ENCODE data around the gene HAPLN2.
"Not testable (repeated sequence)": the region's sequence is repeated elsewhere in the genome, so short reads cannot be mapped to it uniquely, and the experiment has no call there.

HAPLN2 gene

DNA sequence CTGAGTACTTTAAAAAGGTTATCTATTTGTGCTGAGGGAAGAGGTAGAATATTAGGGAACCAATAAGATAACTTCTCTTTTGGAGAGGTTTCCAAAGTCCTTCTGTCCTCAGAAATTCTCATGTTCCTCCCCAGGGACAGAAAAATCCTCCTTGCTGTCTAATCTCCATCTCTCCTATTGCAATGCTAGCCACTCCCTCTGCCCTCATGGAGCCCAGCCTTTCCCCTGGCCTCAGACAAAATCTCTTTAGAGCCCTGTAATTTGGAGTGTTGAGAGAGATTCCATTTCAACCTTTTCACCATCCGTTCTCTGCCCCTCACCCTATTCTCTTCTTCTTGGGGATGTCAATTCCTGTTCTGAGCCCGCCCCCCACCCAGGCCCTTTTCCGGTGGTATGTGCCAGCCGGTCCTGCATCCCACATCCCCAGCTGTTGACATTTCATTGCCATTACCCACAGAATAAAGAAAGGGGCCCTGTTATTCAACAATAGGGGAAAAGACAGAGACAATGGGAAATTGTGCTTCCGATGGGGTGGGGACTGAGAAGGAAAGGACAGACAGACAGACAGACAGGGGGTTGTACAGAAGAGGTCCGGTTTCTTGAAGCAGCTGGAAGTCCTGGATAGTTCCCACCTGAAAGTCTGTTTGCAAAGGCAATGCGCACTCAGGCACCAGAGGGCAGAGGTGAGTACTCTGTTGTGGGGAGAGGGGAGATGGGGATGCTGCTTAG is at the start of gene HAPLN2:
Gene HAPLN2, plus strand, starts transcription at position 563 of the 729 bp plus-strand sequence. CDS start 4,076 bp downstream, outside the sequence.
- no peak for DNase-seq (ENCODE audit: insufficient read length, low spot score)
- FAIRE-seq: no peak

DNA sequence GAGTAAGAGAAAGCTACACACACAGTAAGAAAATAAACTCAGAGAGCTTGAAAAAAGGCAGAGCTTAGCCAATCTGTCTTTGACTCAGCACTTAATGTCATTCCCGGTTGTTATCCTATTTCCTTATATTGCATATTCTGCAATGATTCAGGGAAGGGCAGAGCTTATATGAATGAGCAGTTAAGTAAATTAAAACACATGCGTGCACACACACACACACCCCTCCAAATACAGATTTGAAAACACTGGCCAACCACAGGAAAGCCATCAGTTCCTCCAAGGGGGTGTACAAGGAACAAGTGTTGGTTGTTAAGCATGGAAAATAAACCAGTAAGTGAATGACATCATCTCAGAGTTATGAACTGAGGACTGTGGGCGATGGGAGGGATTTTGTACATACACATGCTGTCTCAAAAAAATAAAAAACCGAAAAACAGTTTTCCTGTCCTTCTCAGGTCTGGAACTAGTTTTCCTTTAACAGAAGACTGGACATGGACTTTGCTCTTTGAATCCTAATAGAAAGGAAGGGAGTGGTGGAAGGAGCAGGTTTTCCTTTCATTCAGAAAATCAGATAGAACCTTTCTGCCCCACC is 47.9 kb upstream of the HAPLN2 start:
- no peak for FAIRE-seq
- DNase-seq (ENCODE audit: insufficient read length, low spot score): no peak

DNA sequence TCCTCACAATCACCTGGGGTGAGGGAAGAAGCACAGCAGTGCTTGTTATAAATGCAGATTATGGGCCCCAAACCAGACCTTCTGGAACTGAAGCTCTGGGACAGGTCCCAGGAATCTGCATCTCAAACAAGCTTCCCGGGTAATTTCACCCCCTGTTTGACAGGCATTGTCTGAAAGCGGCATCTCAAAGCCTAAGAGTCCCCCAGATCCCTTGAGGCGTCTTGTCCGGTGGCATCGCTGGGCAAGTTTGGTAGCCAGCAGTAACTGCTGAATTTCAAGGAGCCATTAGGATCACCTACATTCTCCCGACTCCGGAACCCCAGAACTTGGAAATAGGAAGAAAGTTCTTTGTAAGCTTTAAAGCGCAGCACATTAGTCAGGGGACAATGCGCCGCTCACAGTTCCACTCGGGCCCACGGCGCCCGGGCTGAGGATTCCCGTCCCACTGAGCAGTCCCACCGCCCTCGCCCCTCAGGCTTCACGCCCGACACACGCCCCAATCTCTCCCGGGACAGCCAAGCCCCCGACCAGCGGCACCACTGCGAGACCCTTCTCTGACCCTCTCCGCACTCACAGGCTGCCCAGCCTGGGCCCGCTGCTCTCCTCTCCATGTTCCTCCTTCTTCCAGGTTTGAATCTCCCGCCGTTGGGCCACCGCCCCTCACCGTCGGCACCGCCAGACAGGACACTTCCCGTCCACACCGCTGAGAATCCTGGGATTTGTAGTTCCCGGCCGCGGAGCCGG is 47.1 kb upstream of the HAPLN2 start, which contains the start of gene IQGAP3:
Gene IQGAP3, minus strand, starts transcription at position 647 of the 744 bp plus-strand sequence. Its CDS starts 36 bp downstream, at position 611.
- FAIRE-seq (peak; percentile 58), DNase-seq (ENCODE audit: insufficient read length, low spot score) (peak; percentile 92)

DNA sequence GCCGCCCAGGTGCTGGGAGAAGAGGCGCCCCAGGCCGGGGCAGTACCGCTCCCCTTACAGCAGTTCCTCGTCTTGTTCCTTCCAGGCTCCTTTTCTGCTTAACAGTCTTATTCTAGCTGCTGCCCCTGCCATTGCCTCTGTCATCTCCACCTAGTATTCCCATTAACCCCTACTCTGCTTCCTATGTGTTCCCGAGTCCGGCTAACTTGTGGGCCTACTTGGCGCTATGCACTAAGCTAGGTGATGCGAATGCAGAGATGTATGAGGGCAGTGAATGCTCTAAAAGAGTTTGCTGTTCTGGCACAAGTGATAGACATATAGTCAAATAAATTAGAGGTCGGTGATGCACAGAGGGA is 46.6 kb upstream of the HAPLN2 start:
- FAIRE-seq: no peak
- no peak for DNase-seq (ENCODE audit: insufficient read length, low spot score)

DNA sequence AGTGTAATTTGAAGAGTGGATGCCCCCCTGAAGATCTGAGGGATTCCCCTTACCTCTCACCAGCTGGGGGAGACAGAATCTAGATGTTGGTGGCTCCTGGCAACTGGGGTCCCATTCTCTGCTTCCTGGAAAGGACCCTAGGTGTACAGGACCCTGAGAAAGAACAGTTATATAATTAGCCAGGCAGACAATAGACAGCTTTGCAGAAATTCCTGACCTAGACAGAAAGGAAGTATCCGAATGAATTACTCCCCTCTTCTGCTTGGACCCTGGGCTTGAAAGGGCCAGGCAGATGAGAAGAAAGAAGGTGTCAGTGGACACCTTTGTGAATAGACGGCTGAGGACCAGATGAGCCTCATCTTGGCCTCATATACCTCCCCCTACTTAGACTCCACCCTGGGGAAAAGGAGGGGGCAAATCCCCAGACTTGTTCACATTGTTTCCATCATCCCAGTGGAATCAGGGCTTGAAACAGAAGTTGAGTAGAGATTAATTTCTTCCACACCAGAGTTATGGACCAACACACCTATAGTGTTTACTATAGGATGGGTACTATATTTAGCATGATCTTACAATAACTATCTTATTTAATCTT is 45.1 kb upstream of the HAPLN2 start:
- FAIRE-seq (no peak), DNase-seq (ENCODE audit: insufficient read length, low spot score) (no peak)

DNA sequence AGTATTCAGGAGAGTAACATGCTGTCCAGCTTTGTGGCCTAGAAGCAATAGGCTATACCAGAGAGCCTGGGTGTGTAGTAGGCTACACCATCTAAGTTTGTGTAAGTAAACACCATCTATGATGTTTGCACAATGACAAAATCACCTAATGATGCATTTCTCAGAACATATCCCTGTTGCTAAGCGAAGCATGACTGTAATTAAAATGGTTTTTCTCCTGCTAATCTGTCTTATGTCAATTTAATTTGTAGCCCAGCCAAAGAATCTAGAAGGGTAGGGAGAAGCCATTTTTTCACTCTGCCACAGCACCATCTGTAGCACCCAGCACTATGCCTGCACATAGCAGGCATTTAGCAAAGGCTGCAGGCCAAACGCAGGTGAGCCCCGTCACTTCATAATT is 41.7 kb upstream of the HAPLN2 start:
- no peak for DNase-seq (ENCODE audit: insufficient read length, low spot score)
- FAIRE-seq: no peak

DNA sequence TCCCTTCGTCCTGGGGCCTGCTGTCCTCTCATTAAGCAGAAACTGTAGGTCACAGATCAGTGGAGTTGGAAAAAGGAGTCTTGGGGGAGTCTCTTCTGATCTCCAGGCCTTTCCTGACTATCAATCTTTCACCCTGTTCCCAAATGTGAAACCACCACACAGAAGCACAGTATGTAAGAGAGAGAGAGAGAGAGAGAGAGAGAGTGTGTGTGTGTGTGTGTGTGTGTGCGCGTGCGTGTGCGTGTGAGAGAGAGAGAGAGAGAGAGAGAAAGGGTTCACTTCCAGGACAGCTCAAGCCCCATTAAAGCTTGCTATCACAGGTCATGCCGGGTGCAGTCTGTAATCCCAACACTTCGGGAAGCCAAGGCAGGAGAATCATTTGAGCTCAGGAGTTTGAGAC is 41.2 kb upstream of the HAPLN2 start:
- FAIRE-seq: no peak

DNA sequence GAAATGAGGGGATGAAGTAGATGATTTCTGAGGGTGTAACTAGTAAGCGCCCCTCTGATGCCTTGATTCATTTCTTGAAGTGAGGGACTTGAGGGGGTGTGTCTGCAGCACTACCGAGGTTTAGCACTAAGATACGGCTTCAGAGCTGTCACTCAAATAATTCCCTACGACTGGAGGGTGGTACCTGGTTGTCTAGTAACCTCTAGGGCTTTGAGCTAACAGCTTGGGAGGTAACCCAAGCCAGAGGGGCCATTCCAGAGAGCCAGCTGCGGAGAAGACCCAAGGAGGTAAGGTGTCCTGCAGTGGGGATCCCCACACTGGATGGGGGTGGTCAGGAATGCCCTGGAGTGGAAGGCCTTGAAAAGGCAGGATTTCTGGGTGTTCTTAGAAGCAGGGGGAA is 39.7 kb upstream of the HAPLN2 start, which contains the start of gene TTC24:
Gene TTC24, plus strand, starts transcription at position 252 of the 400 bp plus-strand sequence. CDS start 1,642 bp downstream, outside the sequence.
- no peak for DNase-seq (ENCODE audit: insufficient read length, low spot score)
- no peak for FAIRE-seq

More for the DNA sequence above, 41.2 kb upstream of the HAPLN2 start:
- no peak for DNase-seq (ENCODE audit: insufficient read length, low spot score)

DNA sequence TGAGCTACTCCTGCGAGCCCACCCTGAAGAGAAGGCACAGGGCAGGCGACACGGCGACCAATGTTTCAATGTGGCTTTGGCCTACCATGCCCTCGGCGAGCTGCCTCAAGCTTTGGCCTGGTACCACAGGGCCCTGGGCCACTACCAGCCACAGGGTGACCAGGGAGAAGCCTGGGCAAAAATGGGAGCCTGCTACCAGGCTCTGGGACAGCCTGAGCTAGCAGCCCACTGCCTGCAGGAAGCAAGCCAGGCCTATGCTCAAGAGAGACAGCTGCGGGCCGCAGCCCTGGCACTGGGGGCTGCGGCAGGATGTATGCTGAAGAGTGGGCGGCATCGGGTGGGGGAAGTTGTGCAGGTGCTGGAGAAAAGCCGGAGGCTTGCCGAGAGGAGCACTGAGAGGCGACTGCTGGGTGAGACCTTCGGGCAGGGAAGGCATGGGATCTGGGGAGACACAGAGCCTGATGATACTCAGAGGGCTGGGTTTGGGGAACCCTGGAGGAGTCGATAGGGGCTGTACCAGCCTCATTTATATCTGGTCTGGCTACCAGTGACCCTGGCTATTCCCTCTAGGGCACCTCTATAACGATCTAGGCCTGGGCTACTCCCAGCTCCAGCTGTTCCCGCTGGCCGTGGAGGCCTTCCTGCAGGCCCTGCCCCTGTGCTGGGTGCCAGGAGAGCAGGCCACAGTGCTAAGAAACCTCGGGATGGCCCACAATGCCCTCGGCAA is 37.4 kb upstream of the HAPLN2 start:
- DNase-seq (ENCODE audit: insufficient read length, low spot score) (peak; percentile 26), FAIRE-seq (peak; percentile 26)

DNA sequence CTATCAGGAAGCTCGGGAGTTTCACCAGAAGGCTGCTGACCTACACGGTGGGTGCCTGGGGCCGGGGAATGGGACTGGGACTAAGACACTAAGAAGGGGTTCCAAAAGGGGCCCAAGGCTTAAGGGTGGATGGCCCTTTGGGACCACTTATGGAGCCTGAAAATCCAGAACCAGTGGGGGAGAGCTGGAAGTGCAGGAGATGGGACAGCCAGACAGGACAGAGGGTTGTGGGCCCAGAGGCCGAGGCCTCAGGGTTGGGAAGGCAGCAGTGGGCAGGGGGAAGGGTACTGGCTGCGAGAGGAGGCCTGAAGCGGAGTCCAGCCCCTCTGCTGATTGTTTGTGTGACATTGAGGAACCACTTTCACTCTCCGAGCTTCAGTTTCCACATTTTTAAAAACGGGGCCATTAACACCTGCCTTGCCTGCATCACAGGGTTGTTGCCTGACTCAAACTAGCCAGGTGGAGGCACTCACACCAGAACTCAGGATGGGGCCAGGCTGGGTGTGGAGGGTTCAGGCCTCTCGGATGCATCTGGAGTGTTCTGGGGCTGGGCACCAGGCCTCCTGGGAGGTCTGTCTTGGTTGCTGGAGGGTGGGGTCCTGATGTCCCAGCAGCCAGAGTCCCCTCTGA is 36.7 kb upstream of the HAPLN2 start:
- FAIRE-seq (no peak), DNase-seq (ENCODE audit: insufficient read length, low spot score) (peak; percentile 35)

DNA sequence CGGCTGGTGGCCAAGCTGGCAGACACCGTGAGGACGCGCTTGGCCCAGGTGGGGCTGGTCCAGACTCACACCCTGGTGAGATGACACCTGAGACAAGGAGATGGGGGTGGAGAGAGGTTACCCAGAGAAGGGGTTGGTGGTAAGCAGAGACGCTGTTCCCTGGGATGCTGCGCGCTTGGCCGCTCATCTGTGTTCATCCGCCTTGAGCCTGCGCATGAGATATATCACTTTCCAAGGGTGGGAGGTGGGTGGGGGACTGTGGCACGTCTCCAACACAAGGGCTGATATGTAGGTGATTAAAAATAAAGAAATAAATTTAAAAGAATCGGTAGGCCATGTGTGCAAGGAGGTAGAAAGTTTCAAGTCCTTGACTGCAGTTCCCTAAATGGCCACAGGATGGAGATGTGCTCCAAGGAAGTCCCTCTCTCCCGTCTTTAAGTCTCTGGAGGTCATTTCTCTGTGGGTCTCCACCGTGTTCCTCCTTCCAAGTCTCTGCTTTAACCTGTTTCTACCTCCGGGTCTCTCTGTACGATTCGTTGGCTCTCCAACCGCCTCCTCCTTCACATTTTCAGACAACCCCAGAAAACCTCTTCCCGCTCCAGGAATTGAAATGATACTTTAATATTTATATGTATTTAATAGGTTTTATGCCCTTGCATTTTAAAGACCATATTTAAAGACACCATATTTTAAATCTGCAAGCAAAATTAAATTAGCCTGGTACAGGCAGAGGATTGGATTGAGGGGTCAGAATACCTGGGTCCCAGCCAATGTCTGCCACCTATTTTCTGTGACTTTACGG is 35.2 kb upstream of the HAPLN2 start:
- FAIRE-seq (peak; percentile 81), DNase-seq (ENCODE audit: insufficient read length, low spot score) (peak; percentile 83)

DNA sequence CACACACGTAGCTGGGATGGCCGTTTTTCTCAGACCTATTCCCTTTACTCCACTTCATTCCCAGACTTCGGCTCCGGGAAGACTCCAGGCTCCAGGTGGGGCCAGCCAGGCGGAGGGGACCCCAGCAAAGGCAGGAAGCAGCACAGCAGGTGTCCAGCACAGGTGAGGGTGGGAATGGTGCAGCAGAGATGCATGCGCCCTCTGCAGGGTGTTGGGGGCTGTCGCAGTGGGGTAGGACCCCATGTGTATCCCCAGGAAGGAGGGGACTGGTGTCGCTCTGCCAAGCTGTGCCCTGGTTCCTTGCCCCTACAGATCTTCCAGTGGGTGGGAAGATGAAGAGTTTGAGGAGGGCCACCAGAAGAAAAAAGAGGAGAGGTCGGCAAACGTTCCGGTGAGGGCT is 34.4 kb upstream of the HAPLN2 start:
- no peak for DNase-seq (ENCODE audit: insufficient read length, low spot score)
- no peak for FAIRE-seq

DNA sequence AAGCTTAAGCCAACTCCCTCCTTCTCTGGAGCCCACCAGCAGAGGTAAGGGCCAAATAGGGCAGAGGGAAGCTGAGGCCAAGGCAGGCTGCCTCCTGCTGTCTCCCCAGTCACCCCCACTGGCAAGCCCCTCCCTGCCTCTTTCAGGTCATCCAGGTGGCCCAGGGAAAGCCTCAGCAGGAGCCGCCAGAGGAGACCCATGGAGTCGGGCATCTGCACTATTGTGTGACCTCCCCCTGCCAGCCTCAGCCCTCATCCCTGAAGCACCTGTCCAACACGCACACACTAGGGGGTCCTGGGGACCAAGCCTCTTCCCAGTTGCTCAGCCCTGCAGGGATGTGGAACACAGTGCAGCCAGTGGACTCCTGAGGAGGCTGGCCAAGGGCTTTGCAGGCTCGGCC is 32.9 kb upstream of the HAPLN2 start:
- DNase-seq (ENCODE audit: insufficient read length, low spot score) (no peak), FAIRE-seq (no peak)

DNA sequence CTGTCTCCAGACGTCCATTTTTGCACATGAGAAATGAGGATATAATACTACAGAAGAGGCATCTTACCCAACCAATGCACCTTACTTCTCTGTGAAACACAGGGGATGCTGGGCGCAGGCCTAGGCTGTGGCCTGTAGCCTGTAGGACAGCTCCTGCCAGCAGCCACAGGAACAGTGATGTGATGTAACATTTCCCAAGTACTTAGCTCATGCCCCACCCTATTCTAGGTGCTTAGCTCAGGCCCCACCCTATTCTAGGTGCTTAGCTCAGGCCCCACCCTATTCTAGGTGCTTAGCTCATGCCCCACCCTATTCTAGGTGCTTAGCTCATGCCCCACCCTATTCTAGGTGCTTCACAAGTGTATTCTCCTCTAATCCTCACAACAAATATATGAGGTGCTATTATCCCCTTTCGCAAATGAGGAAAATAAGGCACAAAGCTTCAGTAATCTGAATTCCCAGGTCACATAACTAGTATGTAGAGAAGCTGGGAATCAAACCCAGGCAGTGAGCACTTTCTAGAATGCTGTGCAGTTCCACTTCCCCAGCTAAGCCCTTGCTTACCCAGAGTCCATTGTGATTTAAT is 32.2 kb upstream of the HAPLN2 start:
- DNase-seq (ENCODE audit: insufficient read length, low spot score): no peak
- no peak for FAIRE-seq

DNA sequence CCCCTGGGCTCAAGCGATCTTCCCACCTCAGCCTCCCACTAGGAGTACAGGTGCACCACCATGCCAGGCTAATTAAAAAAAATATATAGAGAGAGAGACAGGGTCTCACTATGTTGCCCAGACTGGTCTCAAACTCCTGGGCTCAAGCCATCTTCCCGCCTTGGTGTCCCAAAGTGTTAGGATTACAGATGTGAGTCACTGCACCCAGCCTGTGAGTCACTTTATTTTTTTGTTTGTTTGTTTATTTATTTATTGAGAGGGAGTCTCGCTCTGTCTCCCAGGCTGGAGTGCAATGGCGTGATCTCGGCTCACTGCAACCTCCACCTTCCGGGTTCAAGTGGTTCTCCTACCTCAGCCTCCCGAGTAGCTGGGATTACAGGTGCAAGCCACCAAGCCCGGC is 31.3 kb upstream of the HAPLN2 start:
- DNase-seq (ENCODE audit: insufficient read length, low spot score); FAIRE-seq: not testable (repeated sequence)

DNA sequence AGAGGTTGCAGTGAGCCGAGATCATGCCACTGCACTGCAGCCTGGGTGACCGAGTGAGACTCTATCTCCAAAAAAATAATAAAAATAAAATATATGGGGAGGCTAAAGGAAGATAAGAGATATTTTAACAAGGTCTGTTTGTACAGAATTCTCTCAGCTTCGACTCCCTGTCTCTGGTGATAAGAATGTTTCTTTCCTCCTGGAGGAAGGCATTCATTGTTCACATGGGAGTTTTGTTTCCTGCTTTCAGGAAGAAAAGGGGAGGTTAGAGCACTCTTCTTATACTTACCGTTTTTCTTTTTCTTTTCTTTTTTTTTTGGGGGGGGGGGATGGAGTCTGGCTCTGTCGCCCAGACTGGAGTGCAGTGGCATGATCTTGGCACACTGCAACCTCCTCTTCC is 29.7 kb upstream of the HAPLN2 start:
- FAIRE-seq (no peak), DNase-seq (ENCODE audit: insufficient read length, low spot score) (no peak)

DNA sequence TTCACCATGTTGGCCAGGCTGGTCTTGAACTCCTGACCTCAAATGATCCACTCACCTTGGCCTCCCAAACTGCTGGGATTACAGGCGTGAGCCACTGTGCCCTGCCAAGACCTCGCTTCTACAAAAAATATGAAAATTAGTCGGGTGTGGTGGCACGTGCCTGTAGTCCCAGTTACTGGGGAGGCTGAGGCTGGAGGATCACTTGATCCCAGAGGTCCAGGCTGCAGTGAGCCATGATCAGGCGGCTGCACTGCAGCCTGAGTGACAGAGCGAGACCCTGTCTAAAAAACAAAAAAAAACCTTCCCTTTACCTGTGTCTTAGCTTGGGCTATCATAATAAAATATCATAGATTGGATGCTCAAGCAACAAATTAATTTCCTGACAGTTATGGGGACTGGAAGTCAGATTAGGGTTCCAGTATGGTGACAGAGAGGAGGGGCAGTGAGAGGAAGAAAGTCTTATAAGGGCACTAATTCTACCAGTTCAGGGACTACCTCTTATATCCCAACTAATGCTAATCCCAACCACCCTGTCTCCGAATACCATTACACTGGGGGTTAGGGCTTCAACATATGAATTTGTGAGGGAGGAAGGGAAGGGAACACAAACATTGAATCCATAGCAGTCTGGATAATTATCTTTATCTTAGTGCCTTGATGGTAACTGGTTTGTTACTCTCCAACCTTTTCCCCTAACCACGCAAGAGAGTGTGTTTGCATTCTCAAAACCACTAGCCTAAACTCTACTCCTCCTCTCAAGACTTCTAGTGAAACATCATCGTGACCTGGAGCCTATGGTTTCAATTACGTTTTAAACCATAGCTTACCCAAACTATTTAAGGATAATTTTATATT is 28.7 kb upstream of the HAPLN2 start:
- no peak for DNase-seq (ENCODE audit: insufficient read length, low spot score)
- no peak for FAIRE-seq

DNA sequence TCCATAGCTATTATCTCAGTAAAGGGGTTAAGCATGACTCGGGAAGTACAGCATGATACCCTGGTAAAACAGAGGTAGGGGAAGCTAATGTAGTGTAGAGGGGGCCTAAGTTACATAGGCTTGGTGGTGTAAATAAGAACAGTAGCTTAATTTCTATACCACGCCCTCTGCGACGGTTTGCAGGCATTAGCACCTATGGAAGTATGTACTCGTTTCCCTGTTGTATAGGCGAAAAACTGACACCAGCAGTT is 28.1 kb upstream of the HAPLN2 start:
- FAIRE-seq: no peak

More for the DNA sequence above, 28.1 kb upstream of the HAPLN2 start:
- no peak for DNase-seq (ENCODE audit: insufficient read length, low spot score)
